ENCODE data around the gene RRAD. TPM values are rescaled to one million over a fixed set of nuclear protein-coding genes. Genes with fewer than 3 reads are reported as not detected.

RRAD gene
- total RNA-seq, 1 donor from 2014 or later = 11.1 TPM

GRCh38 chr16:66915041-66915440 is 10.3 kb downstream of the RRAD start:
- ATAC-seq (no peak), DNase-seq (no peak)
- Histone ChIP-seq H3K27ac (no peak overlapping the region), H3K36me3 (no peaks in the 10 kb centered on the region), H3K27me3 (no peaks in the 10 kb centered on the region), H3K4me1 (no peaks in the 10 kb centered on the region), H3K9me3 (no peaks in the 10 kb centered on the region), H3K4me3 (no peak overlapping the region)
- intact Hi-C loops (cut with DNase I) = no loop called here
- no peak for TF ChIP-seq CTCF (IDR thresholded peaks at IDR 0.05)

- intact Hi-C loops (cut with DNase I) = no loop called here
- Histone ChIP-seq H3K27me3 (no peaks in the 10 kb centered on the region), H3K36me3 (no peaks in the 10 kb centered on the region), H3K9me3 (no peaks in the 10 kb centered on the region), H3K4me3 (no peak overlapping the region), H3K4me1 (no peaks in the 10 kb centered on the region), H3K27ac (no peak overlapping the region)
- ATAC-seq (no peak), DNase-seq (no peak)
- TF ChIP-seq CTCF (IDR thresholded peaks at IDR 0.05) = no peak
Observed at GRCh38 chr16:66914541-66914940, 10.8 kb downstream of the RRAD start.

- H3K9me3 ChIP-seq = no peaks in the 10 kb centered on the region
- no peaks in the 10 kb centered on the region for H3K4me1 ChIP-seq
- ATAC-seq (no peak), DNase-seq (no peak)
- no peaks in the 10 kb centered on the region for H3K27me3 ChIP-seq
- intact Hi-C loops (cut with DNase I) = no loop called here
- no peak for TF ChIP-seq CTCF (IDR thresholded peaks at IDR 0.05)
- no peak overlapping the region for H3K4me3 ChIP-seq
- H3K36me3 ChIP-seq = no peaks in the 10 kb centered on the region
- no peak overlapping the region for H3K27ac ChIP-seq
Observed at GRCh38 chr16:66913711-66914110, 11.6 kb downstream of the RRAD start.

DNA sequence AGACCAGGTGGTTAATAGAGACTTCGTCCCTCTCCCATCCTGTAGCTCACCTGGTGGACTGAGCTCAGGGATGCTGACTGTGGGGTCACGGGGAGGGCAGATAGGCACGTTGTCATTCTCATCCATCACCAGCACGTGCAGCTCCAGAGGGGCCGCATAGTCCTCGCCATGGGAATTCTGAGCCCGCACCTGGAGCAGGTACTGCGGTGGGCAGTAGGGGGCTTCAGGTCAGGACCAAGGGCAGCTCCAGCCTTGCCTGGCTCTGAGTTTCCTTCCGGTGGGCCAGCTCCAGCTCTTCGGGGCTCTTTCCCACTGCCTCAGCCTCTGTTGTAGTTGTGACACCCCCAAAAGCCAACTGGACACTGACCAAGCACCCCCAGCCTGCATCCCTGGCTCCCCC is 12.3 kb downstream of the RRAD start:
- H3K27ac ChIP-seq = no peak overlapping the region
- no peak overlapping the region for H3K4me3 ChIP-seq
- no peaks in the 10 kb centered on the region for H3K27me3 ChIP-seq
- no peaks in the 10 kb centered on the region for H3K9me3 ChIP-seq
- DNase-seq (no peak), ATAC-seq (no peak)
- H3K36me3 ChIP-seq = no peaks in the 10 kb centered on the region
- H3K4me1 ChIP-seq = no peaks in the 10 kb centered on the region
- intact Hi-C loops (cut with DNase I) = no loop called here
- no peak for TF ChIP-seq CTCF (IDR thresholded peaks at IDR 0.05)

DNA sequence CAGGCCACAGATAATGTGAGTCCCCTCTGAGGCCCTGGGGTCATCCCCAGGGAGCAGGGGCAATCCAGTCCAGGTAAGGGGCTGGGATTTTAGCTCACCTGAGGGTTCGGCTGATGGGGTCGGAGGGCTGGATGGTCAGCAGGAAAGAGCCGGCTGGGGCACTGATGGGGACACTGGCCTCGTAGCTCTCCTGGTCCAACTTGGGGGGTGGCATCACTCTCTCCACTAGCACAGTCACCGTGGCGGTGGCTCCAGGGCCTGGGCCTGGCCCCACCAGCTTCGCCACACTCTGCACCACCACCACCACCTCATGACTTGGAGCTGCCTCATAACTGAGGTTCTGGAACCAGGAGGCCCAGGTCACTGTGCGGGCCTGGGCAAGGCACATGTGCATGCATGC is 13.5 kb downstream of the RRAD start:
- no peak for ATAC-seq
- no peak for DNase-seq
- no peaks in the 10 kb centered on the region for H3K36me3 ChIP-seq
- no peak for TF ChIP-seq CTCF (IDR thresholded peaks at IDR 0.05)
- intact Hi-C loops (cut with DNase I) = no loop called here
- H3K4me3 ChIP-seq = no peak overlapping the region
- H3K27me3 ChIP-seq = no peaks in the 10 kb centered on the region
- no peaks in the 10 kb centered on the region for H3K4me1 ChIP-seq
- no peak overlapping the region for H3K27ac ChIP-seq
- no peaks in the 10 kb centered on the region for H3K9me3 ChIP-seq

DNA sequence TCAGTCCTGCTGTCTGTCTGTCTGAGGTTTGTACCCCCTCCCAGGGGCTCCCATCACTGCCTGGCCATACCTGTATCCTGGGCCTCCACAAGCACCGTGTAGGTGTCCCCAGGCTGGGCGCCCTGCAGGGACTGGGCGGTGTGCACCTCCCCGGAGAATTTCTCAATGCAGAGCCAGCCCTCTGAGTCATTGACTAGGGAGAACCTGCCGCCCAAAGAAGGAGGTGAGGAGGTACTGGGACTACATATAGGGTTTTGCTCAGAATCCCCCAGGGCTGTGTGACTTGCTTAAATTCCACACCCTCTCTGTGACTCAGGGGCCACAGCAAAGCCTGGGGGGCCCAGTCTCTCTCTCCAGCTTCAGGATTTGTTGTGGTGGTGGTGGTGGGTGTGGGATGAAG is 14.2 kb downstream of the RRAD start:
- DNase-seq (no peak), ATAC-seq (no peak)
- no peak for TF ChIP-seq CTCF (IDR thresholded peaks at IDR 0.05)
- Histone ChIP-seq H3K4me1 (no peaks in the 10 kb centered on the region), H3K9me3 (no peaks in the 10 kb centered on the region), H3K36me3 (no peaks in the 10 kb centered on the region), H3K4me3 (no peak overlapping the region), H3K27ac (no peak overlapping the region), H3K27me3 (no peaks in the 10 kb centered on the region)
- intact Hi-C loops (cut with DNase I) = no loop called here
